Measurements from ENCODE around the gene TRPT1. TPM values are rescaled to one million over a fixed set of nuclear protein-coding genes. Genes with fewer than 3 reads are reported as not detected.

TRPT1 gene
- polyA plus RNA-seq, 1 donor = 69.1 TPM

DNA sequence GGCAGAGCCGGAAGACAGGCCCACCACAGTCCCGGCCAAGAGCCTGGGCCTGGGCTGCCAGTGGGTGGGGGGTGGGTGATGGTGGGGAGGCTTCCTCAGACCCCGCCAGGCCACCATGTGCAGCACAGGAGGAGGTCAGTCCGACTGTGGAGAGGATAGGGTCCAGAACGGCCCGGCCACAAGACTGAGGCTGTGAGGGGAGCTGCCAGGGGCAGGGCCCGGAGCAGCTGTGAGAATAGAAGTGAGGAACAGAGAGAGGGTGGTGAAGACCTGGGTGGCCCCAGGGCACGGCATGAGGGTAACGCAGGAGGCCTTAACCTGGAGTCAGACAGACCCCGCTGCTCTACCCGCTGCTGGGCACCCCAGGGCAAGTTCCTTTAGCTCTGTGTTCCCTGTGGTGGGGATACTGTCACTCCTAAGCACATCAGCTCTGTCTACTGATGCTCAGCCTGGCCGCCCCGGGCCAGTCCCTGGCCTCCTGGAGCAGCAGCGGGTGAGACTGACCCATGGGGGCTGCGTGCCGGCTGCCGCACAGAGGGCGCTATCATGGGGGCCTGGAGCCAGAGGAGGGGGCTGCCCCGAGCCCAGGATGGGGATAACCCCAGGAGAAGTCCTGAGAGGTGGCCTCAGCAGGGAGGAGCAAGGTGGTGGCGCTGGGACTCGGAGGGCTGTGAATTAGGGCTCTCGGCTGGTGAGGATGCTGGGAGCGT, 17.7 kb downstream of the TRPT1 start:
- DNase-seq (ENCODE audit: low read depth) = no peak

DNA sequence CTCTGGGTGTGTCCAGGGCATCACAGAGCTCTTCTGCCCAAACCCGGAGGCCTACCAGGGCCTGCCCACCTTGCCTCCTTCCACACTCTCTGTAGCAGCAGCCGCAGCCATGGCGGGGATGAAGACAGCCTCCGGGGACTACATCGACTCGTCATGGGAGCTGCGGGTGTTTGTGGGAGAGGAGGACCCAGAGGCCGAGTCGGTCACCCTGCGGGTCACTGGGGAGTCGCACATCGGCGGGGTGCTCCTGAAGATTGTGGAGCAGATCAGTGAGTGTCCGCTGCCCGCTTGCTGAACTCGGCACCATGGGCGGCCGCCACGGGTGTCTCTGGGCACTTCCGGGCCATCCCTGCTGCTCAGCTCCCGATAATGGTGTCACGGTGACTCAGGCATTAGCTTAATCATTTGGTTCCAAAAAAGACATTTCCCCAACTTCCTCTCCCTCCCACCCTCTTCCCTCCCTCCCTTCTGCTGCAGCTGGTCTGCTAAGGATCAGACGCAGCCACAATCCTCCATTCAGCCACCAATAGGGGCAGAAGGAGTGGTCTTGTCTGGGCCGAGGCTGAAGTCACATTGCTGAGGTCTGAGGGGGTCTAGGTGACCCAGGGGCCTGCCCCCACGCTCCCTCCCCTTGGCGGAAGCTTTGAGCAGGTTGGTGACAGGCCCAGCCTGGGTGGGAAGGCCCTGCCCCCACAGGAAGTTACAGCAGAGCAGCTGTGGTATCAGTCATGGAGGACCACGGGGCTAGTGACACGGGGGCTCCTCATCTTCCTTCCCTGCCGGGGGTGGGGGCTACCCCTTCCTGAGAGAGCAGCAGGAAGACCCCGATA, 18.5 kb downstream of the TRPT1 start:
- peak; percentile 43 for DNase-seq (ENCODE audit: low read depth)

DNA sequence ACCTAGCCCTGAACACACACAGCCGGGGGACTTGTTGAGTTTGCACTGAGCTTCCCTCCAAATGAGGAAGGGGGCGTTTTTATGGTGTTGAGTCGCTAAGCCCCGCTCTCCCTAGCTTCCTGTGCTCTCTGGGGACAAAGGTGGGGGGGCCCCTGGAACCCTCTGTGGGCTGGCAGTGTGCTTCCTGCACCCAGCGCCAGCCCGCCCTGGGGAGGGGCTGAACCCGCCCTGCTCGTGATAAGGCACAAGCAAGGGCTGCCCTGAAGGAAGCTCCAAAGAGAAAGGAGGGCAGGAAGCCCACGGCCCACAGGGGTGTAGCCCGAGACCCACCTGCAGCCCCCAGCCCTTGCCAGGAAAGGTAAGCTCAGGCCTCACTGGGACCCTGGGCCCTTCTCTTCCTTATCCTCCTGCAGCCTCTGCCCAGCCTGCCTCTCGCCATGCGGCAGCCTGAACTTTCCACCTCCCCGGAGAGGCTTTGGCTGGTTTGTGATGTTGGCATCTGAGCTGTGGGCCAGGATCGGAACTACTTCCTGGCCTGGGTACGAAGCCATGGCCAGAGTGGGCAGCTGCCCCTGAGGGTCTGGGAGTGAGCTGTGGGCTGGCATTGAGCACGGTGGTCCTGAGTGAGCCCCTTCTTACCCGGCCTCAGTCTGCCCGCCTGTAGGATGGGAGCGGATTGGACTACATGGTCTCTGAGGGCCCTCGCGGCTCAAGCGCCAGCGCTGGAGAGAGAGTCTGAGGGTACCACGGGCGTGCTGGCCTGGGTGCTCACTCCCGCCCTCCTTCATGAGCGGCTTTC, 19.3 kb downstream of the TRPT1 start, which contains the start of gene FERMT3:
TSS of gene FERMT3 (plus strand) at position 265 of the 799 bp plus-strand sequence. CDS start 644 bp downstream, outside the sequence.
- no peak for DNase-seq (ENCODE audit: low read depth)

DNA sequence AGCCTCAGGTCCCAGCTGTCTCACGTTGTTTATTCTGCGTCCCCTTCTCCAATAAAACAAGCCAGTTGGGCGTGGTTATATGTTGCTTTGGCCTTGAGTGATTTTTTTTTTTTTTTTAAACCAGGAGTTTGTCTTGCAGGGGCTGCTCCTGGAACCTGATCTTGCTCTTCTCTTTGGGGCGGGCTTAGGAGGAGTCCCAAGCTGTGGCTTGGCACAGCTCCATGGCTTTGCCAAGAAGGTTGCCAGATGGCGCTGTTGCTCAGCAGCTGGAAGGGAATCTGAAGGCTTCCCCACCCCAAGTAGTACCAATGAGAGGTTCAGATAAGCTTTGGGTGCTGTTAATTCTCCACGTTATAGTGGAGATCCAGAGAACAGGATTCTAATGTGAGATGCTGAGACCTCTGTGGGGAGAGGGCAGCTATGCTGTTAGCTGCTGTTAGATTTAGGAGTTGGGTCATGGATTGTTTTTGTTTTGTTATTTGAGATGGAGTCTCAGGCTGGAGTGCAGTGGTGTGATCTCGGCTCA, 21.5 kb downstream of the TRPT1 start:
- peak; percentile 61 for DNase-seq (ENCODE audit: low read depth)

DNA sequence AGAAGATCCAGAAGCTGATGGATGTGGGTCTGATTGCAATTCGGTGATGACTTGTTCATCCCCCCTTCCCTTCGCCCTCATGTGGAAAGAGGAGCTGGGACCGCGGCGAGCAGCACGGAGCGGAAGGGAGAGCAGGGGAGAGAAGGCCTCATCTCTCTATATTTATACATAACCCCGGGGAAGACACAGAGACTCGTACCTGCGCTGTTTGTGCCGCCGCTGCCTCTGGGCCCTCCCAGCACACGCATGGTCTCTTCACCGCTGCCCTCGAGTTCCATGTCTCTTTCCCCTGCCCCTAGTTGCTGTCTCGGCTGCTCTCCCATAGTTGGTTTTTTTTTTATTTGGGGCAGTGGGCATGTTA, 21.9 kb downstream of the TRPT1 start:
- DNase-seq (ENCODE audit: low read depth) = no peak

DNA sequence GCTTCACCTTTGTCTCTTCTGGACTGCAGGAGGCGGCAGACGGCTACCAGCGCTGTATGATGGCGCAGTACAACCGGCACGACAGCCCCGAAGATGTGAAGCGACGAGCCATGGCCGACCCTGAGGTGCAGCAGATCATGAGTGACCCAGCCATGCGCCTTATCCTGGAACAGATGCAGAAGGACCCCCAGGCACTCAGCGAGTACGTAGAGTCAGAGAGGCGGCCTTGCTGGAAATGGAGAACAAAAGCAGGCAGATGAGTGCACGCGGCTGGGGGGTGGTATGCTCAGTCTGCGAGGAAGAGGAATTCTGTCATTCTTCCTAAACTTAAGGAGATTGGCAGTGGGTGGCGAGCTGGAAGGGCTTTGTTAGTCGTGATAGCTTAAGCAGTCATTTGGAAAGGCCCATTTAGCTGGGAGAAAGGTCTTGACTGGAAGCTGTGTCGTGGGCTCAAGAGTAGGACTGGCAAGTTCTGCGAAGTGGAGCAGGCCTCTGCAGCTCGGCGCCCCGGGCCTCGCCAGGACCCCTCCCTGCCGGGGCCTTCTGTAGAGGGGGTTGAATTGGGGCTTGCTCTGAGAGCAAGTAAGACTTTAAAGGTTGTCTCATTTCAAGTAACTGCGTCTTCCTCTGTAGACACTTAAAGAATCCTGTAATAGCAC, 22.4 kb downstream of the TRPT1 start:
- no peak for DNase-seq (ENCODE audit: low read depth)

GRCh38 chr11:64202992-64203391, 23.0 kb downstream of the TRPT1 start:
- DNase-seq (ENCODE audit: low read depth) = no peak

DNA sequence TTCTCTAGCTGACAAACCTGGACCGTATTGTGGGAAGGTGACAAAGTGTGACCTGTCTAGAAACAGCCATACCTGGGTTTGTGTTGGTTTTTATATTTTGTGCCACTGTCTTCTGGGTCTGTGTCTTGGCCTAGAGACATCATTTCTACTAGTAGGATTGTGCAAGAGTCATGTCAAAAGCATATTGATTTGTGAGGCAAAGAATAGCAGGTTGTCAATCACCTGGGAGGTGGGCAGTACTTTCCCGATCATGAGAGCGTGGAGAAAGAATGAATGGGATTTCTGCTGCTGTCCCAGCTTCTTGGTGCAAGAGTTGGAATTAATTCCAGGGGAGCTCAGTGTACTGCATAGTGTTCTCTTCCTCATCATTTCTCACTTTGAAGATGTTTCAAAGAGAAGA, 24.4 kb downstream of the TRPT1 start:
- no peak for DNase-seq (ENCODE audit: low read depth)

GRCh38 chr11:64198511-64198910, 27.5 kb downstream of the TRPT1 start:
- DNase-seq (ENCODE audit: low read depth) = no peak

- DNase-seq (ENCODE audit: low read depth) = no peak
Observed at GRCh38 chr11:64196626-64197025, 29.4 kb downstream of the TRPT1 start.

- DNase-seq (ENCODE audit: low read depth) = no peak
Observed at GRCh38 chr11:64192434-64192833, 33.6 kb downstream of the TRPT1 start.

DNA sequence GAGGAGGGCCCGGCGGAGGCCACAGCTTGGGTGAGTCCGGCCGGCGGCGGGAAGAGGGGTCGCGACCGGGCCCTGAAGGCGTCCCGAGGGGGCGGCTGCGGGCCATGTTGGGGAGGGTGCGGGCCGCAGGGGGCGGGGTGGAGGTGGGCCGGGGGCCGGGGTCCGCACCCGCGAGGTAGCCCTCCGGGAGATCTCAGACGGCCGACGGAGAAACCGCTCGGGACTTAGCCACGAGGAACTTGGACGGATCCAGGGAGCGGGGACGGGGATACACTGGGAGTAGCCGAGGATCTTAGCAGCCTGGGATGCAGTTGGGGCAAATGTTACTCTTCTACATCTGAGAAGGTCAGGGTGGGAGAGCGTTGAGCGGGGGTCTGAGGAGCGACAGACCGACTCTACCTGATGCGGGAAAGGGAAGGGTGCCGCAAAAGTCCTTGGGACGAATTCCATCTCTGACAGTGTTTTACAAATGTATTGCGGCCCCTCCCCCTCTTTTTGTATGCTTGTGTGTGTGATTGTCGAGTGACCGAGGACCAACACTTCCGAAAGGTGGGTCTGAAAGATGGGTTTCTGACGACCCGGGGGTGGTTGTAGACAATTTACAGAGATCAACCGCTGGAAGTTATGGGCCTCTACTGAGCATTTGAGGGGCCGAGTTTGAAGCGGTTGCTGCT, 39.4 kb downstream of the TRPT1 start:
- no peak for DNase-seq (ENCODE audit: low read depth)

DNA sequence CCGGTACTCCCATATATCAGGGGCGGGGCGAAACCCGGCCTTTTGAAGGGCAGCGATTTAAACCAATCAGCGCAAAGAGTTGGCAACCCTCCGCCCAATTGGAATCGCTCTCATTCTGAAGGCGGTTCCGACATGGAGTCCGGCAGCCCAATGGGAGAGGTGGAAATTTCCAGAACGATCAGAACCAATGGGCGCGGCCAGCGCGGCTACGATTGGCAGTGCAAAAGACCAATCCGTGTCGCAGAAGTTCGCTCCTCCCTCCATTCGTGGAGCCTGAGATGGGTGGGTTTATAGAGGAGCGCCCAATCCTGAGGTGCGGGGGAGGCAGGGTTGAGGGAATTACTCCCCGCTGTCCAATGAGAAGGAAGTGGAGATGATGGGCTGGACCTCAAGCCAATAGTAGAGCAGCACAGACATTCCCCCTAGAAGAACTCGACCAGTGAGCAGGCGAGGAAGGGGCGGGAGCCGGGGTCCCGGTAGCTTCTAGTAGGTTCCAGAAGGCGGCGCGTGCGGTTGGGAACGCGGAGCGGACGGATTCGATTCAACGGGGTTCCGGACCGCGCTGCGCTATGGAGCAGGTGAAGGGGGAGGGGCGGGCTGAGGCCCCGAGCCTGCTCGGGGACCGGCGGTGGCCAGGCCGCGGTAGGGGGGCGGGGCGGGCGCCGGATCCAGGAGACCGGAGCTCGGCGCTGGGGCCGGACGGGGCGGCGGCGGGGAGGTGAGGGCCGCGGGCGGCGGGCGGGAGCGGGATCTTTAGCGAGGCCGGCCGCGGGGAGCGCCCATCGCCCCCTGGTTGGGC, 40.1 kb downstream of the TRPT1 start, which contains the start of gene STIP1:
TSS of gene STIP1 (plus strand) at position 479 of the 799 bp plus-strand sequence. CDS start at position 570, 91 bp downstream.
- peak; percentile 100 for DNase-seq (ENCODE audit: low read depth)

DNA sequence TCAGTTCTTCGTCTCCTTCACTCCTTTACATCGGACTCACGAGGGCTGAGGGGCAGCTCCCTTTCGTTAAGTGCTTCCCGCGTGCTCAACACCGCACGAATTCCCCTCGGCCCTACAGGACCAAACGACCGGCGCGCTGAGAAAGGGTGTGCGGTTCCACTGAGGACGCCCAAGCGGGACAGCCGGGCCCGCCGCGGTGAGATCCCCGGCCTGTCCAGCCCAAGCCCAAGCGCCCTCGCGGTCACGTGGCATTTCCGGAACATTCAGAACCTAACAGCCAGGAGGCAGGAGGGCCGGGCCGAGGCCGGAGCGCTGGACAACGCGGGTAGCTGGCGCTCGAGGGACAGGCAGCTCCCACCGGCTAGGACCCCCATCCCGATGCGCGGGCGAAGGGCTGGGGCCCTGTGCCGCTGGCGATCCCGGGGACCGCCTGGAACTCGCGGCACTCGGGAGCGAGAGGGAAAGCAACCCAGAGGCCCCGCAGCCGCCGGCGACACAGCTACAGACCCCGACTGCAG, 40.8 kb downstream of the TRPT1 start:
- DNase-seq (ENCODE audit: low read depth) = peak; percentile 45

DNA sequence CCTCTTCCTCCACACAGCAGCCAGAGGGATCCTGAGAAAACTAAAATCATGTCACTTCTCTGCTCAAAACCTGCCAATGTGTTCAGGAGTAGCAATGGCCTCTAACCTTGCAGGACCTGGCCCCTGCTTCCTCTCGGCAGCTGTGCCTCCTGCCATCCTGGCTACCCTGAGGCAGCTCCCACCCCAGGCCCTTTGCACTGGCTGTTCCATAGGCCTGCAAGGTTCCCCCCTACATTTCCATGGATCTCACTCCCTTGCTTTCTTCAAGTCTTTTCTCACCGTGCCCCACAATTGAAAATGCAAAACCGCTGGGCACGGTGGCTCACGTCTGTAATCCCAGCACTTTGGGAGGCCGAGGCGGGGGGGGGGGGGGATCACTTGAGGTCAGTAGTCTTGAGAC, 42.1 kb downstream of the TRPT1 start:
- DNase-seq (ENCODE audit: low read depth) = no peak

GRCh38 chr11:64181506-64182411, 44.2 kb downstream of the TRPT1 start:
- peak; percentile 87 for DNase-seq (ENCODE audit: low read depth)

- no peak for DNase-seq (ENCODE audit: low read depth)
Observed at GRCh38 chr11:64180891-64181290, 45.1 kb downstream of the TRPT1 start.

DNA sequence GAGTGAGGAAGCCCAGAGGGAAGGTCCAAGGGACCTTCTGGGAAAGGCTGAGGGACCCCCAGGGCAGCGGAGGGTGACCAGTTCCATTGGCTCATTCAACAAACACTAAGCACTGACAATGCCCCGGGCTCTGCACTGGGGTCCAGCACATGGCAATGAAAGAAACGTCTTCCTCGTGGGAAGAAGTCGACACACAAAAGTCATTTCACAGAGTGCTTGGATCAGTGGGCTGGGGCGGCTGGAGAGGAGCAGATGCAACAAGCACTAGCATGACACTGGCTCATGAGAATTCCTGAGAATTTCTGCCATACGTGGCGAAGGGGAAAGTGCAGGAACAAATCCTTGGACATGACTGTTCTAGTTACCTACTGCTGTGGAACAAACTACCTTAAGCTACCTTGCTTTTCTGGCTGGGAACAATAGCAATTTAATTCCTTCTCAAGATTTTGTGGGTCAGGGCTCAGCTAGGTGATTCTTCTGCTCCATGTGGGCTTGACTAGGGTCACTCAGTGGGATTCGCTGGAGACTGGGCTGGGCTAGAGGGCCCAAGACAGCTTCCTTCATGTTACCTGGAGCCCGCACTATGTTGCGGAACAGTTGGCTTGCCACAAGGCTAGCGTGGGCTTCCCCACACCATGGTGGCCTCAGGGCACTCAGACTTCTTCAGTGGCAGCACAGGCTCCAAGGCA, 46.9 kb downstream of the TRPT1 start:
- no peak for DNase-seq (ENCODE audit: low read depth)

All from forelimb muscle (tissue), 1 donor.